SJSA1 (cell line): ENCODE data around the gene LAYN. TPM values are rescaled to one million over a fixed set of nuclear protein-coding genes. Genes with fewer than 3 reads are reported as not detected.
A peak's percentile ranks its signal among the peaks of the same experiment; 100 is the strongest.

Source experiments
- DNase-seq, 2 experiments: peaks; one replicate each; pipeline ENCODE4 v3.0.0-alpha.2; 2015 to 2020; ENCODE audit warnings: low spot score in 2 of 2, low read depth in 1 of 2
- H3K27ac ChIP-seq: fragments of 250-450 bp; sonication (Bioruptor Pico); 2 replicates; pipeline ENCODE4 v1.5.1; 2020; ENCODE audit warnings: mild to moderate bottlenecking, moderate library complexity
- H3K27me3 ChIP-seq: fragments of 250-450 bp; sonication (Bioruptor Pico); replicated peaks from 2 replicates; pipeline ENCODE4 v1.5.1; 2020; ENCODE audit warnings: mild to moderate bottlenecking, moderate library complexity
- H3K36me3 ChIP-seq: fragments of 250-450 bp; sonication (Bioruptor Pico); 2 replicates; pipeline ENCODE4 v1.5.1; 2020; ENCODE audit warnings: mild to moderate bottlenecking
- H3K4me1 ChIP-seq: fragments of 250-450 bp; sonication (Bioruptor Pico); replicated peaks from 2 replicates; pipeline ENCODE4 v1.6.1; 2021; ENCODE audit warnings: mild to moderate bottlenecking
- H3K4me3 ChIP-seq: fragments of 250-450 bp; sonication (Bioruptor Pico); 2 replicates; pipeline ENCODE4 v1.5.1; 2020; ENCODE audit warnings: mild to moderate bottlenecking
- H3K9me3 ChIP-seq: fragments of 250-450 bp; sonication (Bioruptor Pico); replicated peaks from 2 replicates; pipeline ENCODE4 v1.5.1; 2020; ENCODE audit warnings: mild to moderate bottlenecking
- total RNA-seq: library from RNA; depleted of rRNA; stranded (reverse); fragments of >200 nt; shearing (Covaris generic); gene quantifications from 2 replicates; pipeline ENCODE4 v1.2.3, GENCODE V29; 2014

Gene LAYN
- total RNA-seq, 1 experiment from 2014 or later = 94.6 TPM

DNA sequence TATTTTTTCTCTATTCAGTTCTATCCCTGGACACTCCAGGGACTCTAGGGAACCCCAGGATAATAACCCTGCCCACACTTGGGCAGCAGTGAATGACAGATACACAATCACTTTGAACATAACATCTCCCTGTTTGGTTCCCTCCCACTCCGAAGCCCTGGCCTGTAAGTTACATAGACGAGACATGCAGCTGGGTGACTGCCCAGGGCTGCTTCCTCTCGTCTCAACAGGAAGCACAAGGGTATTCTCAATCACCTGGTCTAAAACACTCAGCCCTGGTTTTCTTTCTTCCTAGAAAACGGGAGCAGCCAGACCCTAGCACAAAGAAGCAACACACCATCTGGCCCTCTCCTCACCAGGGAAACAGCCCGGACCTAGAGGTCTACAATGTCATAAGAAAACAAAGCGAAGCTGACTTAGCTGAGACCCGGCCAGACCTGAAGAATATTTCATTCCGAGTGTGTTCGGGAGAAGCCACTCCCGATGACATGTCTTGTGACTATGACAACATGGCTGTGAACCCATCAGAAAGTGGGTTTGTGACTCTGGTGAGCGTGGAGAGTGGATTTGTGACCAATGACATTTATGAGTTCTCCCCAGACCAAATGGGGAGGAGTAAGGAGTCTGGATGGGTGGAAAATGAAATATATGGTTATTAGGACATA is 19.4 kb downstream of the LAYN start:
- Histone ChIP-seq H3K27ac (peak overlapping the region; percentile 97), H3K4me1 (peaks cover 81% of the 10 kb centered on the region), H3K4me3 (no peak overlapping the region), H3K9me3 (no peaks in the 10 kb centered on the region), H3K36me3 (peaks cover 66% of the 10 kb centered on the region), H3K27me3 (no peaks in the 10 kb centered on the region)
- no peak for DNase-seq

DNA sequence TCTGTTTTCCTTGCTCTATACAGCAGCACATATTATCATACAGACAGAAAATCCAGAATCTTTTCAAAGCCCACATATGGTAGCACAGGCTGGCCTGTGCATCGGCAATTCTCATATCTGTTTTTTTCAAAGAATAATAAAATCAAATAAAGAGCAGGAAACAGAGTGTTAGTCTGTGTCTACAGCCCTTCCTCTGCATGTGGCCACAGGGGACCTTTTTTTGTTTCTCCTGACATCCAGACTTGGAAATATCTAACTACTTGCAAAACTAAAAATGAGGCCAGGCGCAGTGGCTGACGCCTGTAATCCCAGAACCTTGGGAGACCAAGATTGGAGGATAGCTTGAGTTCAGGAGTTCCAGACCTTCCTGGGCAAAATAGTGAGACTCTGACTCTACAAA is 20.3 kb downstream of the LAYN start:
- Histone ChIP-seq H3K27me3 (no peaks in the 10 kb centered on the region), H3K36me3 (peaks cover 57% of the 10 kb centered on the region), H3K4me3 (no peak overlapping the region), H3K9me3 (no peaks in the 10 kb centered on the region), H3K27ac (peak overlapping the region; percentile 97), H3K4me1 (peaks cover 82% of the 10 kb centered on the region)
- no peak for DNase-seq

DNA sequence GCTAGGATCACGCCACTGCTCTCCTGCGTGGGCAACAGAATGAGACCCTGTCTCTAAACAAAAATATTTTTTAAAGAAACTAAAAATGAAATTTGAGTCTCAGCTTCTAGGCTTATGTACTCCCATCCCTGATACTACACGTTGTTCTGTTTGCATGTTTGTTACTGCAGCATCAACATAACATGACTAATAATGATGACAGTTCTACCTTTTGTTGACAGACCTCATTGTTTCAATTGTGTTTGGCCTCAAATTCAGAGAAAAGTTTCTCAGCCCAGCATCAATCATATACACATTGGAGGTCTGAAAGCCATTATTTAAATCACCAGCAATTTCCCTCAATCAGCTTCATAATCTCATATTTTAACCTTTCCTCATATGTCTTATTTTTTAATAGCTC is 20.8 kb downstream of the LAYN start:
- H3K27me3 ChIP-seq = no peaks in the 10 kb centered on the region
- peak overlapping the region; percentile 97 for H3K27ac ChIP-seq
- H3K36me3 ChIP-seq = peaks cover 52% of the 10 kb centered on the region
- H3K4me3 ChIP-seq = no peak overlapping the region
- H3K4me1 ChIP-seq = peaks cover 82% of the 10 kb centered on the region
- DNase-seq = no peak
- no peaks in the 10 kb centered on the region for H3K9me3 ChIP-seq

DNA sequence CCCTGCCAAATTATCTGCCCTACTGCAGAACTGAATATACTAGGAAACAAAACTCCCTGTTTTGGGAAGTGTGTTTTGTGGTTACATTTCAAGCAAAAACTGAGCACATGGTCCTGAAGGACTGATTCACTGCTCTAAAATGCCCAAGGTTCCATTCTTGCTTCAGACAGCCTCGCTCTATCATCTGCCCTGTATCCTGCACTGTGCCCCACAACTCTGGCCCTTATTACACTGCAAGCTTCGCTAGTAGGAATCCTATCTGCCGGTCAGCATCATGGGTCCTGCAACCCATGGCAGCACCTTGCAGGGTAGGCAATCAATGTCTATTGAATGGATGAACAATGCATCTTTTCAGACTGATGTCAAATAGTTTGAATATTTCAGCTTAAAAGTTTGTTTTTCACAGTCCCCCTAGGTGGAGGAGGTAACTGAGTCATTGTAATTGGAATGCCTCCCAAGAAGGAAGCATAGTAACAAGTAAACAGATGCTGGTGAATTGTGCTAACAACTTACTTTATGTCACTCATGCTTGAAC is 21.3 kb downstream of the LAYN start:
- Histone ChIP-seq H3K4me3 (no peak overlapping the region), H3K27ac (peak overlapping the region; percentile 97), H3K36me3 (peaks cover 47% of the 10 kb centered on the region), H3K9me3 (no peaks in the 10 kb centered on the region), H3K27me3 (no peaks in the 10 kb centered on the region), H3K4me1 (peaks cover 76% of the 10 kb centered on the region)
- peak; percentile 73 to 78 for DNase-seq

DNA sequence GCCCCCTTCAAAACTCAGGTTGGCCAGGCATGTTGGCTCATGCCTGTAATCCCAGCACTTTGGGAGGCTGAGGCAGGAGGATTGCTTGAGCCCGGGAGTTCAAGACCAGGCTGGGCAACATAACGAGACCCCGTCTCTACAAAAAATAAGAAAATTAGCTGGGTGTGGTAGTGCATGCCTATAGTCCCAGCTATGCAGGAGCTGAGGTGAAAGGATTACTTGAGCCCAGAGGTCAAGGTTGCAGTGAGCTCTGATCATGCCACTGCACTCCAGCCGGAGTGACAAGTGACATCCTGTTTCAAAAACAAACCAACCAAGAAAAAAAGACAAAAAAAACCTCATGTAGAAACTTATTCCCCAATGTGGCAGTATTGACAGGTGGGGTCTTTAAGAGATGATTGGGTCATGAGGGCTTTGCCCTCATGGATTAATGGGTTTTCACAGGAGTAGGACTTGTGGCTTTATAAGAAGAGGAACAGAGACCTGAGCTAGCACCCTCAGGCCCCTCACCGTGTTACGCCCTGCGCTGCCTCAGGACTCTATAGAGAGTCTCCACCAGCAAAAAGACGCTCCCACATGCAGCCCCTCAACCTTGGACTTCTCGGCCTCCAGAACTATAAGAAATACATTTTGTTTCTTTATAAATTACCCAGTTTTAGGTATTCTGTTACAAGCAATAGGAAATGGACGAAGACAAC is 22.3 kb downstream of the LAYN start:
- no peaks in the 10 kb centered on the region for H3K9me3 ChIP-seq
- H3K4me1 ChIP-seq = peaks cover 68% of the 10 kb centered on the region
- H3K4me3 ChIP-seq = no peak overlapping the region
- DNase-seq = no peak
- peaks cover 46% of the 10 kb centered on the region for H3K36me3 ChIP-seq
- peak overlapping the region; percentile 97 for H3K27ac ChIP-seq
- H3K27me3 ChIP-seq = no peaks in the 10 kb centered on the region

DNA sequence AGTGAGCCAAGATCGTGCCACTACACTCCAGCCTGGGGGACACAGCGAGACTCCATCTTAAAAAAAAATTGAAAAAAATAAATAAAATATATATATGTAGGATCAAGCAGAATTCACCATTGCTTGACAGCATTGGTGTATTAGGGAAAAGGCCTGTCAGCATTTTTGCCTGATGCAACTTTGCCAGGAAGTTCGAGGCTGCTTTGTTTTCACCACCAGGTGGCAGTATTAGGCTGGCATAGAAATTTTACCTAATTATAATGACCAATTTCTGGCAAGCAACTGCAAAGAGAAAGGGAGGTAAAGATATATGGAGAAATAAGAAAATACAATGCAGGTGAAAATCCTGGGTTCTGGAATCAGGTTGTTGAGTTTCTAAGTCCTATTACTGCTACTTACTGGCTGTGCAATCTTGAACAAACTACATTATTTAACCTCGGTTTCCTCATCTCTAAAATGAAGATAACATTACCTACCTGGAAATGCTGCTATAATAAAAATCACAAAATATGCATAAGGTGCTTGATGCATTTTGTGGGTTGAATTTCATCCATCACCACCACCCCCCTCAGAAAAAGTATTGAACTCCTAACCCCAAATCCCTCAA is 24.7 kb downstream of the LAYN start:
- Histone ChIP-seq H3K4me3 (no peak overlapping the region), H3K9me3 (no peaks in the 10 kb centered on the region), H3K4me1 (peaks cover 66% of the 10 kb centered on the region), H3K36me3 (peaks cover 30% of the 10 kb centered on the region), H3K27me3 (no peaks in the 10 kb centered on the region), H3K27ac (peak overlapping the region; percentile 56)
- DNase-seq = peak; percentile 58 to 61

DNA sequence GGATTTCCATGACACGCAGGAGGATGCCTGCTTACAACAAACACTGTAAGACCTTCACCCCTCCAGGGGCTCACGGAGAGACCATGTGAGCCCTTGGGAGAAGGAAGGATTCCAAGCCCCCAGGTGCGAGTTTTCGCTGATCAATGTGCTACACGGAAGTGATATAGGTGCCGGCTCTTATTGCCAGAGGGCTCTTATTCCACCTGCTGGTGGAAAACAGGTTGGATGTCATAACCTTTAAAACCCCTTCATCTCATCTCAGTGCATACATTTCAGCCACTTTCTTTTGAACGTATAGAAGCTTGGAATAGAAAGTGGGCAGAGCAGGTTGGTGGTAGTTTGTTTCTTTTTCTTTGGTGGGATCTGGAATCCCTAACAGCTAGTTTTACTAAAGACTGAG is 25.8 kb downstream of the LAYN start:
- no peak overlapping the region for H3K4me3 ChIP-seq
- H3K9me3 ChIP-seq = no peaks in the 10 kb centered on the region
- DNase-seq = no peak
- no peaks in the 10 kb centered on the region for H3K27me3 ChIP-seq
- no peak overlapping the region for H3K27ac ChIP-seq
- peaks cover 66% of the 10 kb centered on the region for H3K4me1 ChIP-seq
- peaks cover 19% of the 10 kb centered on the region for H3K36me3 ChIP-seq

DNA sequence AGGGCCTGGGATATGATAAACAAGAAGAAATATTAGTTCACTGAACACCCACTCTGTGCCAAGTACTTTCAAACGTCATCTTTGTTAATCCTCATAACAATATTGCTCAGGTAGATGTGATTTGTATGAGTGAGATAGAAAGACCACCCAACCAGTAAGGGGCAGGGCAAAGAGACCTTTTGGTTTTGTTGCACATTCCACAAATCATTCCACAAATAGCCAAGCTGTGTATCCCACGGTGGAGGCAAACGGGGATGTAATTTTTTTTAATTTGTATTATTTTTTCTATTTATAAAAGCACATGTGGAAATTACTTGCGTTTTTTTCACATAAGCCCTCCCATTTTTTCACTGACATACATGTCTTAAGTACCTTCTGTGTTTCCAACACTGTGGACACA is 29.0 kb downstream of the LAYN start:
- no peaks in the 10 kb centered on the region for H3K9me3 ChIP-seq
- H3K27me3 ChIP-seq = no peaks in the 10 kb centered on the region
- H3K4me3 ChIP-seq = no peak overlapping the region
- H3K36me3 ChIP-seq = 0 out of 2 replicates have a peak, but pooled peaks cover 2% of the 10 kb centered on the region
- peak overlapping the region; percentile 96 for H3K27ac ChIP-seq
- peak; percentile 69 to 92 for DNase-seq
- peaks cover 68% of the 10 kb centered on the region for H3K4me1 ChIP-seq

DNA sequence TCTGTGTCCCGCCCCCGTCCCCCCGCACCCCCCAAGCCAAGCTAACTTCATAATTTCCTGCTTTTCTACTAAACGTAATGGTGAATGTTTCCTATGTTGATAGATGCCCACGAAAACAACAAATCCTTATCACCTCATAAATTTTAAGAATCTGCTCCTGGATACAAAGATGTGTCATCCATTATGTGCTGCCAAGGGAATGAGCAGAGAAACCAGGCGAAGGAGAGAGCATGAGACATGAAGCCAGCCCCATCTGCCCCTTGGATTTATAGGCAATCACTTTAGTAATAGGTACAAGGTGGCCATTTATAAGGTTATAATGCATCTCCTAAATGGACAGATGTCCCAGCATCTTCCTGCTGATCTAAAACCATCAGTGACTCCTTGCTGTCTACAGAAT is 30.3 kb downstream of the LAYN start:
- H3K4me1 ChIP-seq = peaks cover 61% of the 10 kb centered on the region
- no peaks in the 10 kb centered on the region for H3K27me3 ChIP-seq
- peak overlapping the region; percentile 96 for H3K27ac ChIP-seq
- H3K4me3 ChIP-seq = no peak overlapping the region
- no peak for DNase-seq
- H3K9me3 ChIP-seq = no peaks in the 10 kb centered on the region
- no peaks in the 10 kb centered on the region for H3K36me3 ChIP-seq

DNA sequence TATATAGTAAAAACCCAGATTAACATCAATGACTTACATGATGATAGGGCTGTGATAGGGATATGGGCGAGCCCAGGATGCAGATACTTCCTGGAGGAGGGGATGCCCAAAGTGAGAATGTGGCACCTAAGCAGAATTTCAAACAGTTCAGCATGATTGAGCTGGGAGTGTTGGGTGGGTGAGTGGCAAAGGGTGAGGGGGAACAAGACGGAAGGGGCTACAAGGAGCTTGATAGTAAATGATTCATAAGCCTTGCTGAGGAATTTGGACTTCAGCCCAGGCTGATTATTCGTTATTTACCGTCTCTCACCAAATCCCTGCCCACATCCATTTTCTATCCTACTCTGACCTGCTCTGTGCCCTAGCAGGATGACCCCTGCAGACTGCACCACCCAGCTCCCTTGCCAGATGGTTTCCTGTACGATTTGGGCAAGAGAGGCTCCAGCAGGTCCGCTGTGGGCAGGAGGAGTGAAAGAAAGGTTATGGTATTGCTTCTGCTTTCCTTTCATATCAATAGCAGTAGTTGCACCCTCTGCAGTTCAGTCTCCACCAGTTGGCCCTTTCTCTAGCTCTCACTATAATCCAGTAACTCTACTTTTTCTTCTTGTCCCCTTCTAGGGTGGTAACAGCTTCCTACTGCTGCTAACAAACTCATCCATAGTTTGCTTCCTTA is 31.4 kb downstream of the LAYN start:
- no peak for DNase-seq

DNA sequence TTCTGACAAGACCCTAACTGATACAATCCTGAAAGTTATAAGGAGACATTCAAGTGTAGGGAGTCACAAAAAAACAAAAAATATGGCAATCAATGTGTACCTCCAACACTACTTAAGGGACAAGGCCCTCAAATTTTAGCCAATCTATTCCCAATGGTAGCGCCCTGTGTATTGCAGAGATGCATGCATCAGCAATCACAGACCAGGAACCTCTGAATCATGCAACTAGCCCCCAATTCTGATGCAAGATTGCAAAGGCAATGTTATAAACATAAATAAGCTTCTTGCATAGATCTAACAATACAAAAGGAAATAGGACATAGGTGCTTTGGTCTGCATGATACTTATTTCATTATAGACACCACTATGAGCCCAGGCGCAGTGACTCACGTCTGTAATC is 32.1 kb downstream of the LAYN start:
- Histone ChIP-seq H3K9me3 (no peaks in the 10 kb centered on the region), H3K36me3 (no peaks in the 10 kb centered on the region), H3K4me3 (no peak overlapping the region), H3K27me3 (no peaks in the 10 kb centered on the region), H3K4me1 (peaks cover 56% of the 10 kb centered on the region), H3K27ac (no peak overlapping the region)
- DNase-seq = no peak

More for the DNA sequence above, 31.4 kb downstream of the LAYN start:
- no peak overlapping the region for H3K27ac ChIP-seq
- H3K9me3 ChIP-seq = no peaks in the 10 kb centered on the region
- H3K27me3 ChIP-seq = no peaks in the 10 kb centered on the region
- peaks cover 56% of the 10 kb centered on the region for H3K4me1 ChIP-seq
- no peak overlapping the region for H3K4me3 ChIP-seq
- no peaks in the 10 kb centered on the region for H3K36me3 ChIP-seq

DNA sequence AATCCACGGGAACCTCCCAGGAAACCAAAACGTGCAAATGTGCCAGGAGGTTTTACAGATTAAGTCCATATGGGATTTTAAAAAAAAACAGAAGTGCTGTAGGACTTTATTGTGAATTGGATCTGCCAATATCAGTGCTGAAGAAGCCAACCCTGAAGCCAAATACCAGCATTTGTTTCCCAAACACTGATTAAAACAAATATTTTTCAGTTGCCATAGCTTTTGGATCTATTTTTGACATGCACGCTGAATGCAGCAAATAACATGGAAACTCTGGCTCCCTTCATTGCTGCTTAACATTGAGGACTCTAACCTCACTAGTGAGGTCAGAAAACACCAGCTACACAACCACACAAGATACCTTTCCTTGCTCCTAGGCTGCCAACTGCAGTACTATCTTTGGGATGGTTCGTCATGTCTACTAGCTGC is 33.3 kb downstream of the LAYN start:
- Histone ChIP-seq H3K27ac (no peak overlapping the region), H3K4me3 (no peak overlapping the region), H3K9me3 (no peaks in the 10 kb centered on the region), H3K4me1 (peaks cover 51% of the 10 kb centered on the region), H3K36me3 (no peaks in the 10 kb centered on the region), H3K27me3 (no peaks in the 10 kb centered on the region)
- DNase-seq = no peak

DNA sequence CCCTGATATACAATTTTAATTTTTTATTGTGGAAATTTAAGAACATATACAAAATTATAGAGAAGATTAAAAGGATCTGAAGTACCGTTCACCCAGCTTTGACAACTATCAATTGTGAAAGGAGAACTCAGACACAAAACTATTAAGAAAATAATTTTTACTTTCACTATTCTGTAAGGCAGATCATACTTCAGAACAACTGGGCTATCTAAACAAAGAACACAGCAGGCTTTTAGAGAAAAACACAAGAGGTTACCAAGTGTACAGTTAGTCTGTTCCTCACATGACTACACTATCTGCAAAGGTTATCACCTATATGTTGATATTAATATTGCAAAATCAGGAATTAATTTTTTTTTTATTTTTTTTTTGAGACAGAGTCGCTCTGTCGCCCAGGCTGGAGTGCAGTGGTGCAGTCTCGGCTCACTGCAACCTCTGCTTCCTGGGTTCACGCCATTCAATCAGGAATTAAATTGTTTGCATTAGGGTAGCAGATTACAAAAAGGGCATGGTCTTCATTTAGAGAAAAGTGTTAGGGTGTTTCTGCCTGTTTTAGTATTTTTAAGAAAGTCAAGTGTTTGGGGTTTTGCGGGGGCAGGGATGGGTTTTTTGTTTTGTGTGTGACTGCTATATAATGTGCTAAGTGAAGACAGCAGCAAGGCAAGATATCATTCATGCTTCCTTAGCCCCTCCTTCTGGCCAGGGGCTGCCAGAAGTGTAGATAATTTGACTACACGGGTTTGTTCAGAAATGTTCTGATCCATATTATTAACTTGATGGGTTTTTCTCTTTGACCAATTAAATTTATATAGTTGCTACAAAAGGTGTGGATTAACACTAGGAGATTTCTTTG is 34.1 kb downstream of the LAYN start:
- Histone ChIP-seq H3K36me3 (no peaks in the 10 kb centered on the region), H3K9me3 (no peaks in the 10 kb centered on the region), H3K4me3 (no peak overlapping the region), H3K27ac (no peak overlapping the region), H3K4me1 (peaks cover 45% of the 10 kb centered on the region), H3K27me3 (no peaks in the 10 kb centered on the region)
- no peak for DNase-seq
